H9 (cell line): Measurements from ENCODE around the gene CASTOR1. TPM values are rescaled to one million over a fixed set of nuclear protein-coding genes. Genes with fewer than 3 reads are reported as not detected.

ENCODE experiments used
- DNase-seq: peaks from one replicate; pipeline ENCODE4 v3.0.0-alpha.2; 2017
- H2AFZ ChIP-seq: one replicate; pipeline ENCODE4 v1.6.1; 2013; ENCODE audit warnings: mild to moderate bottlenecking, low read length, control low read depth, moderate library complexity
- H2AK5ac ChIP-seq: 2 replicates; pipeline ENCODE4 v1.6.1; 2013; ENCODE audit warnings: low read length, control low read depth, mixed read lengths; ENCODE audit not compliant: insufficient read length
- H2BK120ac ChIP-seq: one replicate; pipeline ENCODE4 v1.6.1; 2013; ENCODE audit warnings: low read depth, mild to moderate bottlenecking, low read length, control low read depth, inconsistent platforms; ENCODE audit not compliant: poor library complexity, severe bottlenecking
- H2BK12ac ChIP-seq: 2 replicates; pipeline ENCODE4 v1.6.1; 2013; ENCODE audit warnings: low read length, control low read depth, mixed read lengths, low read depth; ENCODE audit not compliant: insufficient read length
- H2BK15ac ChIP-seq: 2 replicates; pipeline ENCODE4 v1.6.1; 2013; ENCODE audit warnings: low read depth, low read length, control low read depth
- H2BK20ac ChIP-seq: one replicate; pipeline ENCODE4 v1.6.1; 2013; ENCODE audit warnings: low read depth, mild to moderate bottlenecking, low read length, control low read depth, inconsistent platforms; ENCODE audit not compliant: poor library complexity, severe bottlenecking
- H2BK5ac ChIP-seq: 2 replicates; pipeline ENCODE4 v1.6.1; 2013; ENCODE audit warnings: low read length, control low read depth, mixed read lengths; ENCODE audit not compliant: insufficient read length
- H3K14ac ChIP-seq: 2 replicates; pipeline ENCODE4 v1.6.1; 2013; ENCODE audit warnings: low read length, control low read depth; ENCODE audit not compliant: insufficient read depth
- H3K18ac ChIP-seq: 2 replicates; pipeline ENCODE4 v1.6.1; 2013; ENCODE audit warnings: low read depth, mild to moderate bottlenecking, mixed read lengths, low read length, control low read depth; ENCODE audit not compliant: insufficient read length
- H3K23ac ChIP-seq: 2 replicates; pipeline ENCODE4 v1.6.1; 2013; ENCODE audit warnings: low read length, control low read depth, mixed read lengths, low read depth; ENCODE audit not compliant: insufficient read length
- H3K23me2 ChIP-seq: 2 replicates; pipeline ENCODE4 v1.6.1; 2013; ENCODE audit warnings: low read depth, mild to moderate bottlenecking, mixed read lengths, low read length, control low read depth; ENCODE audit not compliant: insufficient read length, poor library complexity, severe bottlenecking
- H3K27ac ChIP-seq: 2 replicates; pipeline ENCODE4 v1.5.1; 2013; ENCODE audit warnings: low read length, control low read depth, mixed read lengths, low read depth; ENCODE audit not compliant: insufficient read length
- H3K27me3 ChIP-seq: 2 replicates; pipeline ENCODE4 v1.6.1; 2013; ENCODE audit warnings: low read length, control low read depth, inconsistent platforms; ENCODE audit not compliant: insufficient read depth
- H3K4ac ChIP-seq: 2 replicates; pipeline ENCODE4 v1.6.1; 2013; ENCODE audit warnings: low read depth, mild to moderate bottlenecking, control low read depth, inconsistent platforms, low read length, moderate library complexity
- H3K4me1 ChIP-seq: 2 replicates; pipeline ENCODE4 v1.6.1; 2013; ENCODE audit warnings: low read length, control low read depth, inconsistent platforms; ENCODE audit not compliant: insufficient read depth
- H3K4me2 ChIP-seq: 2 replicates; pipeline ENCODE4 v1.6.1; 2013; ENCODE audit warnings: low read length, control low read depth, mixed read lengths; ENCODE audit not compliant: insufficient read length, insufficient read depth
- H3K56ac ChIP-seq: 2 replicates; pipeline ENCODE4 v1.6.1; 2013; ENCODE audit warnings: low read depth, mild to moderate bottlenecking, mixed read lengths, low read length, control low read depth; ENCODE audit not compliant: insufficient read length
- H3K79me1 ChIP-seq: 2 replicates; pipeline ENCODE4 v1.6.1; 2013; ENCODE audit warnings: low read depth, mild to moderate bottlenecking, moderate library complexity, low read length, control low read depth, inconsistent platforms; ENCODE audit not compliant: insufficient read depth, poor library complexity, severe bottlenecking
- H3K79me2 ChIP-seq: 2 replicates; pipeline ENCODE4 v1.6.1; 2013; ENCODE audit warnings: low read length, control low read depth, inconsistent platforms; ENCODE audit not compliant: insufficient read depth
- H3K9ac ChIP-seq: 2 replicates; pipeline ENCODE4 v1.6.1; 2013; ENCODE audit warnings: low read length, control low read depth, mixed read lengths; ENCODE audit not compliant: insufficient read length; ENCODE audit errors: extremely low read depth
- H3K9me3 ChIP-seq: one replicate; pipeline ENCODE4 v1.6.1; 2013; ENCODE audit warnings: low read depth, low read length, inconsistent platforms; ENCODE audit not compliant: control insufficient read depth
- H3T11ph ChIP-seq: one replicate; pipeline ENCODE4 v1.6.1; 2013; ENCODE audit warnings: mild to moderate bottlenecking, low read length, control low read depth, inconsistent platforms
- H4K20me1 ChIP-seq: one replicate; pipeline ENCODE4 v1.6.1; 2013; ENCODE audit not compliant: control insufficient read depth, insufficient read length, insufficient read depth
- H4K5ac ChIP-seq: 2 replicates; pipeline ENCODE4 v1.6.1; 2013; ENCODE audit warnings: low read depth, mild to moderate bottlenecking, mixed read lengths, low read length, control low read depth; ENCODE audit not compliant: insufficient read length
- H4K8ac ChIP-seq: replicated peaks from 2 replicates; pipeline ENCODE4 v1.6.1; 2013; ENCODE audit warnings: low read length, control low read depth, mixed read lengths, low read depth; ENCODE audit not compliant: insufficient read length
- H4K91ac ChIP-seq: 2 replicates; pipeline ENCODE4 v1.6.1; 2013; ENCODE audit warnings: low read depth, mild to moderate bottlenecking, moderate library complexity, mixed read lengths, low read length, control low read depth; ENCODE audit not compliant: insufficient read length
- H3K27ac Mint-ChIP-seq, 3 experiments: 2 replicates in 2 of 3; 3 replicates in 1 of 3; pipeline ENCODE4 v1.8.0; 2020 to 2021; ENCODE audit warnings: mixed read lengths in 3 of 3, mild to moderate bottlenecking in 1 of 3, moderate library complexity in 1 of 3
- H3K27me3 Mint-ChIP-seq: 2 replicates; pipeline ENCODE4 v1.8.0; 2021; ENCODE audit warnings: low read depth, mild to moderate bottlenecking, moderate library complexity, mixed read lengths
- H3K36me3 Mint-ChIP-seq, 3 experiments: 2 replicates in 2 of 3; 3 replicates in 1 of 3; pipeline ENCODE4 v1.8.0; 2020 to 2021; ENCODE audit warnings: low read depth in 3 of 3, mixed read lengths in 3 of 3; ENCODE audit not compliant: insufficient read depth in 1 of 3
- H3K4me1 Mint-ChIP-seq, 2 experiments: 2 replicates each; pipeline ENCODE4 v1.8.0; 2020; ENCODE audit warnings: mixed read lengths in 2 of 2
- H3K4me3 Mint-ChIP-seq, 2 experiments: 2 replicates in 1 of 2; 3 replicates in 1 of 2; pipeline ENCODE4 v1.8.0; 2020 to 2021; ENCODE audit warnings: mild to moderate bottlenecking in 2 of 2, mixed read lengths in 2 of 2, moderate library complexity in 1 of 2
- H3K9me3 Mint-ChIP-seq, 2 experiments: 2 replicates in 1 of 2; 3 replicates in 1 of 2; pipeline ENCODE4 v1.8.0; 2020; ENCODE audit warnings: mild to moderate bottlenecking in 2 of 2, mixed read lengths in 2 of 2, moderate library complexity in 1 of 2
- CTCF ChIP-seq: fragments of 200-600 bp; sonication (generic); conservative IDR thresholded peaks from 3 replicates; pipeline ENCODE4 v1.8.0; 2021; ENCODE audit warnings: antibody characterized with exemption, mild to moderate bottlenecking
- WGBS: extraction: QIAGEN DNeasy Blood & Tissue Kit; methylation state at CpG from one replicate; pipeline ENCODE4 v1.1.7; 2013; ENCODE audit warnings: missing lambda C conversion rate, low lambda C conversion rate, mixed read lengths; ENCODE audit not compliant: insufficient read length; ENCODE audit errors: extremely low coverage; 5-methylcytosine and 5-hydroxymethylcytosine counted together
- long read RNA-seq: library from polyadenylated mRNA; unstranded; transcript quantifications from one replicate; pipeline ENCODE4 v2.0.0, GENCODE V29; 2020
- total RNA-seq: library from RNA; stranded (reverse); gene quantifications from 2 replicates; pipeline ENCODE4 v1.2.1, GENCODE V29; 2021

The CASTOR1 gene
- total RNA-seq = 8.8 and 11.0 TPM in 2 replicates
- long read RNA-seq, transcript CASTOR1-202 (9 exons, 1,623 nt) = major isoform, 49 of 61 reads
- long read RNA-seq, partial matches to known transcripts = 1 of 61 reads
- long read RNA-seq, other reads (novel, unspliced or antisense) = 10 of 61 reads

GRCh38 chr22:30289141-30289979, at the start of gene CASTOR1:
Gene CASTOR1 (minus strand): TSS chr22:30289505. CDS start chr22:30289497, 8 bp downstream.
- H3K14ac ChIP-seq = peak within 1 kb of the TSS; percentile 4; the same call in 1 of the 2 replicates
- H3K18ac ChIP-seq = no peak within 1 kb of the TSS
- H4K20me1 ChIP-seq = no peaks in the 10 kb centered on the region
- H3K9me3 ChIP-seq = no peaks in the 10 kb centered on the region
- H3K27ac ChIP-seq = no peak within 1 kb of the TSS
- H3K79me1 ChIP-seq = no peaks in the 10 kb centered on the region
- no peak within 1 kb of the TSS for H4K91ac ChIP-seq
- no peak within 1 kb of the TSS for H3K56ac ChIP-seq
- no peak within 1 kb of the TSS for H3K23ac ChIP-seq
- peaks cover 4 to 14% (median 5%) of the 10 kb centered on the region in 3 experiments; a peak in 5 of 7 replicates for H3K36me3 Mint-ChIP-seq
- H3K4me2 ChIP-seq = peak within 1 kb of the TSS; percentile 85
- H2BK12ac ChIP-seq = no peak within 1 kb of the TSS
- no peak within 1 kb of the TSS for H2AFZ ChIP-seq
- no peak within 1 kb of the TSS for H3K4ac ChIP-seq
- H2BK20ac ChIP-seq = no peak within 1 kb of the TSS
- no peaks in the 10 kb centered on the region for H3K27me3 ChIP-seq
- no peak within 1 kb of the TSS for H4K5ac ChIP-seq
- peak within 1 kb of the TSS; percentile 67 to 81 for H3K4me3 Mint-ChIP-seq
- no peak within 1 kb of the TSS for H4K8ac ChIP-seq
- H3K23me2 ChIP-seq = peaks cover 8% of the 10 kb centered on the region
- no peak within 1 kb of the TSS for H2AK5ac ChIP-seq
- no peaks in the 10 kb centered on the region for H3K27me3 Mint-ChIP-seq
- no peak within 1 kb of the TSS for H2BK120ac ChIP-seq
- WGBS = no CpG with 5 or more reads among the region's 85 CpGs
- no peak within 1 kb of the TSS for H3K9ac ChIP-seq
- H3K27ac Mint-ChIP-seq = peak within 1 kb of the TSS in 2 of 3 experiments; percentile 50 to 92; a peak in 3 of 7 replicates
- no peak for TF ChIP-seq CTCF
- H3T11ph ChIP-seq = no peak within 1 kb of the TSS
- DNase-seq = peak; percentile 99
- no peak within 1 kb of the TSS for H2BK5ac ChIP-seq
- H3K4me1 Mint-ChIP-seq = peaks cover 5 to 16% of the 10 kb centered on the region in 2 experiments
- no peaks in the 10 kb centered on the region; the same call in 1 of the 2 replicates for H3K4me1 ChIP-seq
- H3K79me2 ChIP-seq = no peaks in the 10 kb centered on the region
- H2BK15ac ChIP-seq = no peak within 1 kb of the TSS
- H3K9me3 Mint-ChIP-seq = no peaks in the 10 kb centered on the region
